ENCODE measurements around the gene VAV3.

GRCh38 chr1:107704911-107705310 is 260.1 kb downstream of the VAV3 start:
- TF ChIP-seq CTCF (conservative IDR thresholded peaks at IDR 0.05 in 1 of 2, IDR thresholded peaks at IDR 0.05 in 1 of 2; ENCODE audit: low read depth in 1 of 2, low read length in 2 of 2) = no peak
- TF ChIP-seq EZH2 (IDR thresholded peaks at IDR 0.05; ENCODE audit: low read length, missing control alignments) = no peak

All from fibroblast of lung (primary cell).